Neural progenitor cell (in vitro differentiated cells): ENCODE results near the gene CLIP2.

Experiments
- EZH2 ChIP-seq: fragments of 200-600 bp; sonication (generic); IDR thresholded peaks from 2 replicates; pipeline ENCODE4 v1.6.1; 2017; ENCODE audit warnings: antibody characterized with exemption, mild to moderate bottlenecking, moderate library complexity
- EZH2phosphoT487 ChIP-seq: fragments of 200-600 bp; sonication (generic); IDR thresholded peaks from 2 replicates; pipeline ENCODE4 v1.6.1; 2017; ENCODE audit warnings: antibody characterized with exemption
- TF ChIP-seq, protein P1 (sequence below): fragments of 200-600 bp; sonication (generic); IDR thresholded peaks from 2 replicates; pipeline ENCODE4 v1.5.1; 2017; ENCODE audit warnings: antibody characterized with exemption, mild to moderate bottlenecking

DNA sequence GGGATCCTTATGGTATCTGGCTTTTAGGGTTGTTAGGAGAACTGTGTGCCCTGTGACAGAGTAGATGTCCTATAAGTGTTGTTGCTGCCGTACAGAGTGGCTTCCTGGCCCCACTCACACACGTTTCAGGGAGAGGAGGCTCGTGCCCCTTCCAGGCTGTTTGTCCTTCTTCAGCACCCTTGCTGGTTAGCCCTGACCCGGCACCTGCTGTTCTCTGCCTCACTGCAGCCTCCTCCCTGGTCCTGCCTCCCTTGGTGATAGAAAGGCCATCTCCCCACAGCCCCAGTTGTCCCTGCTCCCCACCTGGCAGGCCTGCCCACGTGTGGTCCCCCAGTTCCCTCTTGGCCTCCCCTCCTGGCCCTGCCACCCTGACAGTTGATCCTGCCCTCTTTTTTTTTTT, 2.3 kb downstream of the CLIP2 start:
- TF ChIP-seq, protein P1, sequence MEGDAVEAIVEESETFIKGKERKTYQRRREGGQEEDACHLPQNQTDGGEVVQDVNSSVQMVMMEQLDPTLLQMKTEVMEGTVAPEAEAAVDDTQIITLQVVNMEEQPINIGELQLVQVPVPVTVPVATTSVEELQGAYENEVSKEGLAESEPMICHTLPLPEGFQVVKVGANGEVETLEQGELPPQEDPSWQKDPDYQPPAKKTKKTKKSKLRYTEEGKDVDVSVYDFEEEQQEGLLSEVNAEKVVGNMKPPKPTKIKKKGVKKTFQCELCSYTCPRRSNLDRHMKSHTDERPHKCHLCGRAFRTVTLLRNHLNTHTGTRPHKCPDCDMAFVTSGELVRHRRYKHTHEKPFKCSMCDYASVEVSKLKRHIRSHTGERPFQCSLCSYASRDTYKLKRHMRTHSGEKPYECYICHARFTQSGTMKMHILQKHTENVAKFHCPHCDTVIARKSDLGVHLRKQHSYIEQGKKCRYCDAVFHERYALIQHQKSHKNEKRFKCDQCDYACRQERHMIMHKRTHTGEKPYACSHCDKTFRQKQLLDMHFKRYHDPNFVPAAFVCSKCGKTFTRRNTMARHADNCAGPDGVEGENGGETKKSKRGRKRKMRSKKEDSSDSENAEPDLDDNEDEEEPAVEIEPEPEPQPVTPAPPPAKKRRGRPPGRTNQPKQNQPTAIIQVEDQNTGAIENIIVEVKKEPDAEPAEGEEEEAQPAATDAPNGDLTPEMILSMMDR: no peak
- TF ChIP-seq EZH2 (no peak), EZH2phosphoT487 (no peak)
